Hematopoietic multipotent progenitor cell treated with erythropoietin and hydrocortisone succinate and interleukin-3 and kit ligand, for 17 days (in vitro differentiated cells): ENCODE measurements around the gene EMILIN2.
"Not testable (repeated sequence)": the region's sequence is repeated elsewhere in the genome, so short reads cannot be mapped to it uniquely, and the experiment has no call there.

ENCODE experiments used
- DNase-seq: peaks from one replicate; pipeline ENCODE4 v3.0.0-alpha.2; 2015; ENCODE audit warnings: low spot score

EMILIN2 gene

GRCh38 chr18:2846636-2847316 is at the start of gene EMILIN2:
Gene EMILIN2, plus strand, starts transcription at chr18:2847006. Its CDS starts 183 bp downstream, at chr18:2847189.
- DNase-seq = no peak

GRCh38 chr18:2797951-2798350 is 48.9 kb upstream of the EMILIN2 start:
- no peak for DNase-seq

GRCh38 chr18:2799369-2799768 is 47.4 kb upstream of the EMILIN2 start:
- no peak for DNase-seq

GRCh38 chr18:2805970-2806943 is 40.5 kb upstream of the EMILIN2 start:
- DNase-seq = no peak

GRCh38 chr18:2808640-2809039 is 38.2 kb upstream of the EMILIN2 start:
- not testable (repeated sequence) for DNase-seq

GRCh38 chr18:2809666-2810183 is 37.1 kb upstream of the EMILIN2 start:
- not testable (repeated sequence) for DNase-seq

- DNase-seq = no peak
These were observed 35.4 kb upstream of the EMILIN2 start for GRCh38 chr18:2811416-2811815.

GRCh38 chr18:2814928-2815327 is 31.9 kb upstream of the EMILIN2 start:
- no peak for DNase-seq

- no peak for DNase-seq
These were observed 28.5 kb upstream of the EMILIN2 start for GRCh38 chr18:2818281-2818680.

GRCh38 chr18:2821695-2822094 is 25.1 kb upstream of the EMILIN2 start:
- DNase-seq = no peak

- no peak for DNase-seq
These were observed 24.4 kb upstream of the EMILIN2 start for GRCh38 chr18:2822213-2822921.

GRCh38 chr18:2823202-2823601 is 23.6 kb upstream of the EMILIN2 start:
- no peak for DNase-seq

- DNase-seq = no peak
These were observed 22.8 kb upstream of the EMILIN2 start for GRCh38 chr18:2823966-2824365.

GRCh38 chr18:2824865-2825264 is 21.9 kb upstream of the EMILIN2 start:
- DNase-seq = no peak

GRCh38 chr18:2825613-2826175 is 21.1 kb upstream of the EMILIN2 start:
- no peak for DNase-seq

- DNase-seq = no peak
These were observed 20.2 kb upstream of the EMILIN2 start for GRCh38 chr18:2826581-2826980.

- DNase-seq = no peak
These were observed 19.7 kb upstream of the EMILIN2 start for GRCh38 chr18:2827061-2827460.

- DNase-seq = not testable (repeated sequence)
These were observed 10.7 kb upstream of the EMILIN2 start for GRCh38 chr18:2836118-2836517.

- not testable (repeated sequence) for DNase-seq
These were observed 9.5 kb upstream of the EMILIN2 start for GRCh38 chr18:2837290-2837689.

- DNase-seq = no peak
These were observed 7.6 kb upstream of the EMILIN2 start for GRCh38 chr18:2839202-2839601.

- DNase-seq = no peak
These were observed 6.3 kb upstream of the EMILIN2 start for GRCh38 chr18:2840521-2840920.

GRCh38 chr18:2843146-2843545 is 3.7 kb upstream of the EMILIN2 start:
- DNase-seq = no peak
